Measurements from ENCODE around the gene AGBL5.
"Not testable (repeated sequence)": the region's sequence is repeated elsewhere in the genome, so short reads cannot be mapped to it uniquely, and the experiment has no call there.

AGBL5 gene

GRCh38 chr2:27093430-27094352, 42.2 kb downstream of the AGBL5 start:
- no peak for DNase-seq

GRCh38 chr2:27094353-27094984, 43.0 kb downstream of the AGBL5 start:
- DNase-seq: no peak

GRCh38 chr2:27095427-27095744, 43.9 kb downstream of the AGBL5 start:
- no peak for DNase-seq

DNA sequence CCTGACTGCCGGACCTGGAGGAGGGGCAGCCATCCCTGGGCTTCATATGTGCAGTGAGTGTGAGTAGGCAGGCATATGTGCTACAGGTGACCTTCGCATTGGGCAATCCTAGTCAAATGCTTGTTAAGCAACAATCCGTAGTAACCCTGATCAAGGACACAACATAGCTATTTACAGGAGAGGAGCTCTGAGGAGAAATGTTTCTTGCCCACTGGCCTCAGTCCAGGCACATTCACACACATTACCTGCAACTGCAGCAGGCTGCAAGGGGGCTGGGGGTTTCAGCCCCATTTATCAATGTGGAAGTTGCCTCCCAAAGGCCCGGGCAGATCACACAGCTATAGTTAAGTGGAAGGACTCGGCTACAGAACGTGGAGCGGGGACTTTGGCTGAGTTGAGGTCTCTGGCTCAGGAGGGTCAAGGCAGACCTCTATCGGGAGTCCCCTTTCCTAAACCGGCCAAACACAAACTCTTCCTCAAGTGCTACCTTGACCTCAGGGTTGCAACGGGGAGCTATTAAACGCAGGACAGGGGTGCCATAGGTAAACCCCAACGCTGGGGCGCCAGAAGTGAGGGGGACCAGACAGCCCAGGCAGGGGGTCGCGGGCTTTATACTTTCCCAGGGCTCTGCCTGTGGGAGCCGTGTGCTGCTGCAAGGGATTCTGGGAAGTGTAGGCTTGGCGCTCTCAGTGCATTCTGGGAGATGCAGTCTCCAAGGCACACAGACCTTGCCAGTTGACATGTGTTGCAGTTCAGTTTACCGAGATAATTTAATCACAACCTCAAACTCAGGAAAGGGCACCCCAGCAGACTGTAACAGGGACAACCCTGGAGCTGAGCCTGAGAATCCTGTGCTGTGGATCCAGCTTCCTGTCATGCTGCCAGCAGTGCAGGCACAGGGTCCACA, 44.5 kb downstream of the AGBL5 start:
- DNase-seq: peak; percentile 76

DNA sequence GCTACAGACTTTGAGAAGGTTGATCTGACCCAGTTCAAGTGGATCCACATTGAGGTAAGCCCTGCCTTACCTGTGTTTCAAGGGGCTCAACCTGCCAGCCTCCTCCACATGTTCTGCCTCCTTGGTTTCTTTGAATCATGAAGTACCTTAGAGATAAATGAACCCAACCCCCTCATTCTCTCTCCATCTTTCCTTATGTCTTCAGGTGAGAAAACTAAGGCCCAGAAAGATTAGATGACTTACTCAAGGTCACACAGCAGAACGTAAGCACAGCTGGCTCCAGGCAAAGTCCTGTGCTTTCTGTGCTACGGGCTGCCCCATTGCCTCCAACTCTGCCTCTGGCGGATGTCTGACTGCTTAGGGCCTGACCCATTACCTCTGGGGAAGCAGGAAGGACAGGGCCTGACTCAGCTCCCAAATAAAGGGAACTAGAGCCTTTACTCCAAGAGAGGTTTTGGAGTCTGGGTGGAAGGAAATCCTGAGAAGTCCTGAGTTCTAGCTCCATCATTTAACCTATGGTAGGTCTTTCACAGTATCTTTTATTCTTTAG, 45.4 kb downstream of the AGBL5 start:
- no peak for DNase-seq

DNA sequence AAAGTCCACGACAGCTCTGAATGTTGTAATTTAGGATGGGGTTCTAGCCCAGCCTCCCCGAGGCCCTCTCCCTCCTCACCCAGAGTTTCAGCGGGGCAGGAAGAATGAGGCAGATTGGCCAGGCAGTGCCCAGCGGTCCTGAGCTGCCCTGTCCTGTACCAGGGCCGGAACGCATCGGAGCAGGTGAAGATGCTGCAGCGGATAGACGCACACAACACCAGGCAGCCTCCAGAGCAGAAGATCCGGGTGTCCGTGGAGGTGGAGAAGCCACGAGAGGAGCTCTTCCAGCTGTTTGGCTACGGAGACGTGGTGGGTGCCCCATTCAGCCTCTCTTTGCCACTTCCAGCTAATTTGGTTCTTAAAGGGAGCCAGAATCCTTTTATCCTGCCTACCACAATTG, 45.9 kb downstream of the AGBL5 start:
- DNase-seq: no peak

GRCh38 chr2:27099334-27099955, 48.0 kb downstream of the AGBL5 start:
- DNase-seq: no peak

GRCh38 chr2:27100036-27100435, 48.6 kb downstream of the AGBL5 start:
- DNase-seq: no peak

GRCh38 chr2:27102329-27102728, 50.9 kb downstream of the AGBL5 start:
- no peak for DNase-seq

- no peak for DNase-seq
Observed at GRCh38 chr2:27105981-27106380, 54.5 kb downstream of the AGBL5 start.

DNA sequence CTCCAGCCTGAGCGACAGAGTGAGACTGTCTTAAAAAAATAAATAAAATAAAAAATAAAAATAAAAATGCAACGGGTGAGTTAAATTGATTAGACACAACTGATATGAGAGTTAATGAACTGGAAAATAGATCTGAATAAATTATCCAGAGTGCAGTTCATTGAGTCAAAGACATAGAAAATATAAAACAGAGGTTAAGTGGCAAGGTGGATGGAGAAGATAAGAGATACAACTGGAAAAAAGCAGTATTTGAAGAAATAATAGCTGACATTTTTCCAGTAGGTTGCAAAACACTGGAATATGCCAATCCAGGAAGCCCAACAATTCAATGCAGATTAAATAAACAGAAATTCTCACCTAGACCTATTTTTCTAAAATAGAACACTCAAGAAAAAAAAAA, 56.8 kb downstream of the AGBL5 start:
- no peak for DNase-seq

DNA sequence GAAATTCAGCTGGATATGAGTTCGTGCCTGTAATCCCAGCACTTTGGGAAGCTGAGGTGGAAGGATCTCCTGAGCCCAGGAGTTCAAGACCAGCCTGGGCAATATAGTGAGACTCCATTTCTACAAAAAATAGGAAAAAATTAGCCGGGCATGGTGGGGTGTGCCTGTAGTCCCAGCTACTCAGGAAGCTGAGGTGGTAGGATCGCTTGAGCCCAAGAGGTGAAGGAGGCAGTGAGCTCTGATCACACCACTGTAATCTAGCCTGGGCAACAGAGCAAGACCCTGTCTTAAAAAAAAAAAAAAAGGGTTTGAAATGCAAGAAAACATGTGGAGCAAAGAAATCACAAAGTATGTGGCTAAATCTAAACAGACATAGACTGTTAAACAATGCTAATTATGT, 57.6 kb downstream of the AGBL5 start:
- no peak for DNase-seq

- DNase-seq: not testable (repeated sequence)
Observed at GRCh38 chr2:27110603-27111352, 59.3 kb downstream of the AGBL5 start.

- not testable (repeated sequence) for DNase-seq
Observed at GRCh38 chr2:27111392-27112078, 60.1 kb downstream of the AGBL5 start.

GRCh38 chr2:27115519-27115918, 64.1 kb downstream of the AGBL5 start:
- no peak for DNase-seq

- DNase-seq: no peak
Observed at GRCh38 chr2:27117995-27118524, 66.6 kb downstream of the AGBL5 start.

DNA sequence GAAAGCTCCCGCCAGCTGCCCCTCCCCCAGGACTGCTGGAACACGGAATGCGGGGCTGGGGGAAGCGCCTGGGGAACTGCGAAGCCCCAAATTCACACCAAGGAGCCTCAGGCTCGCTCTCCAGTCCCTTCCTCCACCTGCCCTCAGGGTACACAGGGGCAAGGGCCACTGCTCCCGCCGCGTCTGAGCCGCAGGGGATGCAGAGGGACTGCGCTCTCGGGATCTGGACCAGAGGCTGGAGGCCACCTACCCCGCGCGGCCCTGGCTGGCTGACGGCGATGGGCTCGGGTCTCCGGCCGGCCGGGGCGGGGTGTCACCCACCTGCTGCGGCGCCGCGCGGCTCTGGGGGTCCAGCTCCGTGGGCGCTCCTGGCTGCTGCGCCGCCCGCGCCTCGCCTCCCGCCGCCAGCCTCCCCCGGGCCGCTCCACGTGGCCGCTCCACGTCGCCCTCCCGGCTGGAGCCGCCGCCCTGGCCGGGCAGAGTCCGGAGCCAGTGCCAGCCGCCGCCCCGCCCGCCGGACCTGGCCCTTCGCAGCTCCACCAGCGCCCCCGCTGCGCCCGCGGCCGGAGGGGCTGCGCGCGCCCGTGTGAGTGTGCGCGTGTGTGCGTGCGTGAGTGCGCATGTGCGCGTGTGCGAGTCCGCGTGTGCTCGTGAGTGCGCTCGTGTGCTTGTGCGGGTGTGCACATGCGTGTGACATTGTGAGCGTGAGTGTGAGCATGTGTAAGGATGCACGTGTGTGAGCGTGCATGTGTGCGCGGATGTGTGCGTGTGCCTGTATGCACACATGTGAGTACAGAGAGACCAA, 67.3 kb downstream of the AGBL5 start, which contains the start of gene CGREF1:
Gene CGREF1, minus strand, starts transcription at position 604 of the 805 bp plus-strand sequence. CDS start 14,762 bp downstream, outside the sequence.
- DNase-seq: no peak

GRCh38 chr2:27119330-27119670, 67.8 kb downstream of the AGBL5 start:
- not testable (repeated sequence) for DNase-seq
